GM12873 (cell line): ENCODE measurements around the gene SCOC.

Experiments
- TF ChIP-seq, protein P1 (sequence below): IDR thresholded peaks from 2 replicates; pipeline ENCODE4 v1.5.1; 2012; ENCODE audit warnings: low read depth, mild to moderate bottlenecking, moderate library complexity, low read length, control low read depth; ENCODE audit not compliant: insufficient read depth; ENCODE audit errors: missing control alignments

Gene SCOC

DNA sequence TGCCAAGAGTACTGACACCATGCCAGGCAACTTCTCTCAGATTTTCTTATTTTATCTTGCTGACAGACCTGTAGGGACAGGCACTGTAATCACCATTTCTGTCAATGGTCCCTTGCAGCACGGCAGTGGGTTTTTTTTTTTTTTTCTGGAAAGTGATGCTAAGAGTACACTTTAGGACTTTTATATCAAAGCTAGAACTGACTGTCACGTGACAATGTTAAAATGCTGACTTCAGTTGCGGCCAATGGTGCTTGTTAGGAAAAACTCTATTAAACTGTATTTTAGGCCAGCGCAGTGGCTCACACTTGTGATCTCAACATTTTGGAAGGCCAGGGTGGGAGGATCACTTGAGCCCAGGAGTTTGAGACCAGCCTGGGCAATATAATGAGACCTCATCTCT is 12.3 kb upstream of the SCOC start:
- TF ChIP-seq, protein P1, sequence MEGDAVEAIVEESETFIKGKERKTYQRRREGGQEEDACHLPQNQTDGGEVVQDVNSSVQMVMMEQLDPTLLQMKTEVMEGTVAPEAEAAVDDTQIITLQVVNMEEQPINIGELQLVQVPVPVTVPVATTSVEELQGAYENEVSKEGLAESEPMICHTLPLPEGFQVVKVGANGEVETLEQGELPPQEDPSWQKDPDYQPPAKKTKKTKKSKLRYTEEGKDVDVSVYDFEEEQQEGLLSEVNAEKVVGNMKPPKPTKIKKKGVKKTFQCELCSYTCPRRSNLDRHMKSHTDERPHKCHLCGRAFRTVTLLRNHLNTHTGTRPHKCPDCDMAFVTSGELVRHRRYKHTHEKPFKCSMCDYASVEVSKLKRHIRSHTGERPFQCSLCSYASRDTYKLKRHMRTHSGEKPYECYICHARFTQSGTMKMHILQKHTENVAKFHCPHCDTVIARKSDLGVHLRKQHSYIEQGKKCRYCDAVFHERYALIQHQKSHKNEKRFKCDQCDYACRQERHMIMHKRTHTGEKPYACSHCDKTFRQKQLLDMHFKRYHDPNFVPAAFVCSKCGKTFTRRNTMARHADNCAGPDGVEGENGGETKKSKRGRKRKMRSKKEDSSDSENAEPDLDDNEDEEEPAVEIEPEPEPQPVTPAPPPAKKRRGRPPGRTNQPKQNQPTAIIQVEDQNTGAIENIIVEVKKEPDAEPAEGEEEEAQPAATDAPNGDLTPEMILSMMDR: no peak

DNA sequence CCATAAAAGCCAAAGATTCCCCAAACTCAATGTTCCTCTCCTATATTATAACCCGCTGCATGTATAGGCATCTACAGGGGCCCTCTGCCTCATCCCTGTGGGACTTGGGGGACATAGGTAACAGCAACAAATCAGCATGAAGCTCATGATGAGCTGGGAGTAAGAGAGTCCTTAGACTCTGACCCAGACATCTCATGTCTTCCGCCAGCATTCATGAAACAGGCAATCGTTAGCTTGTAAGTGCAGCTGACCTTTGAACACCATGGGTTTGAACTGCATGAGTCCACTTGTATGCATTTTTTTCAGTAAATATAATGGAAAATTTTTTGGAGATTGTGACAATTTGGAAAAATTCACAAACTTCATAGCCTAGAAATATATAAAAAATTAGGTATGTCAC is 10.4 kb upstream of the SCOC start:
- TF ChIP-seq, protein P1: no peak

DNA sequence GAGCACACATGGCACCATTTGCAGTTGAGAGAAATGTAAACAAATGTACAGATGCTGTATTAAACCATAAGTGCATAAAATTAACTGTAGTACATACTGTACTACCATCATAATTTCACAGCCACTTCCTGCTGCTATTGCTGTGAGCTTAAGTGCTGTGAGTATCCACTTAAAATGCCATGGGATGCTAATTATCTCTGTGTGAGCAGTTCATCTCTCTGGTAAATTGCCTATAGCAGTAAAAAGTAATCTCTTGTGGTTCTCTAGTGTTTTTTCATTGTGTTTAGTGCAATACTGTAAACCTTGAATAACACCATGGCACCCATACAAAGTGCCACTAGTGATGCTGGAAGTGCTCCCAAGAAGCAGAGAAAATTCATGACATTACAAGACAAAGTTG is 9.9 kb upstream of the SCOC start:
- TF ChIP-seq, protein P1: no peak

DNA sequence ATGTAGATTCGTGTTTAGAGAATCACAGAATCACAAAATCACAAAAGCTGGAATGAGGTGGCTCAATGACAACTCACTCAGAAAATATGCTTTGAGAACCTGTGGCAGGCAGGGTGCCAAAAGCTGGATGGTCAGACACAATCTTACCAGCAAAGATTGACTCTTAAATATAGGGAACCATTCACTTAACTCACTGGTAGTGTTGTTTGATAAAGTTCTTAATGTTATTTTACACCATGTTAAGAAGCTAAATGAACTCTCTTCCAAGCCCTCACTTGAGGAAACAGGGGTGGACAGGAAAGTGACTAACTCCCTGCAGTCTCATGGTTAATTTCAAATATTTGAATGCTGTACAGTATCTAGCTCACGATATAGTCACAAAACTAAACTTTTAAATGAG is 5.7 kb upstream of the SCOC start:
- TF ChIP-seq, protein P1: no peak

DNA sequence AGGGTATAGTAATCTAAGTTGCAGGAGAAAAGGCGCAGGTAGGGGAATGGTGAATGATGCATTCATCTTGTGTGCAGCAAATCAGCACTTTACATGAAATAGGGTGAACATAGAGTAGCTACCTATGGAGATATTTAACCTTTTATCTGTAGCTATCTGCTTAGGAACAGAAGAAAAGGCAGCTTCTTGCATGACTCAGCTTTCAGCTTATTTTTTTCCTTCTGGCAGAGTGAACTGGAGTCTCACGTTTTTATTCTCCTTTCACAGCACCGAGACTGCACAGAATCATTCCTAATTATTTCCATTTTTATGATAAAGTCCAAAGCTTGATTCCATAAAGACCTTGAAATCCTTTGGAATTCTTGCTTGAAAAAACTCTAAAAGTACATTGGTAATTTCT is 4.8 kb upstream of the SCOC start:
- TF ChIP-seq, protein P1: no peak

DNA sequence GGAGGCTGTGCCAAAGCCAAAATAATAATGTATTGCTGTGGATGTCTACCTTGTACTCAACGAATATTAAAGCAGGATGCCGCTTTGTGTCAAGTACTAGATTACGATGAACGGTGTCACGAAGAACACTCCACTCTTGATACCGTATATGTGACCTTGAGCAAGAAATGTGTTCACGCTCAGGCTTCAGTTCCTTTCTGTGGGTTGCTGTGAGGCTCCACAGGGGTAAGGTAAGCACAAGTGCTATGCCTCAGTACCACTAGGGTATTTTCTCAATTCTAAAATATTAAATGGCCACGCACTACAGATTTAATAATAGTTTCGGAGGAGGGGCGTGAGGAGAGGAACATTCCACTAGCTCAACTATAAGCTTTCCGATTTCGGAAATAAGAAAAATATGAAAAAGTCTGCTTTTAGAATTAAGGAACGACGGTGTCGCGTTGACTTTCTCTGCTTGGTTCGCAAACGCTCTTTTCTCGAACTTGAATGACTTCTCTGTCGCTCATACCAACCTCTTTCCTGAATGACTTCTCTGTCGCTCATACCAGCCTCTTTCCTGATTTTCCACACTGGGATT is 607 bp upstream of the SCOC start:
- TF ChIP-seq, protein P1: peak; percentile 40

DNA sequence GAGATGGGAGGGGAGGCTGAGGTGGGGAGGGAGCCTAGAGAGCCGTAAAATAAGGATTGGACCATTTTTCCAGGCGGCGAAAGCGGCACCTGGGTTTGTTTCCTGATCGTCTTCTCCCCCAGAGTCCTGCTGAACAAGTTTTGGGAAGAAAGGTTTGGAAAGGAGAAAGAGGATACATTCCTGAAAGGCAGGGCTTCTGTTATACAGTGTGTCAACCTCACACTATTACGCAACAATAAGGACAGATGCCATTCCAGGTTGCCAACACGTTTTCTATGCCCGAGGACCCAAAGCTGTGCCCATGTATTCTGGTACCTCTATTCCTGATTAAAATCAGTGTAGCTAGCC is 658 bp downstream of the SCOC start:
- TF ChIP-seq, protein P1: no peak
